Kasumi-1 (cell line): ENCODE results near the gene SEZ6L.
A peak's percentile ranks its signal among the peaks of the same experiment; 100 is the strongest.

ENCODE experiments used
- DNase-seq, 2 experiments: peaks; one replicate each; lab custom pipeline; 2025; lab: John Stamatoyannopoulos, UW

SEZ6L gene

DNA sequence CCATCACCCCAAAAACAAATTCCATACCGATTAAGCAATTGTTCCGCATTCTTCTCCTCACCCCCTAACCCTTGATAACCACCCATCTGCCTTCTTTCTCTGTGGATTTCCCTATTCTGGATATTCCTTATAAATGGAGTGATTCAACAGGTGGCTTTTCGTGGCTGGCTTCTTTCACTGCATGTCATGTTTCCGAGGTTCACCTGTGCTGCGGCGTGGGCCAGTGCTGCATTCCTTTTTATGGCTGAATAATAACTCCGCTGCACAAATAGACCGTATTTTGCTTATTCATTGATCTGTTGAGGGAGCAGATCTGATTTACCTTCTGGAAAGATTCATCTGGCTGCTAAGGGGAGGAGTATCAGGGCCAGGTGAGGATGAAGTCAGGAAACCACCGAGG lies 165.0 kb downstream of the SEZ6L start:
- DNase-seq, result no peak

DNA sequence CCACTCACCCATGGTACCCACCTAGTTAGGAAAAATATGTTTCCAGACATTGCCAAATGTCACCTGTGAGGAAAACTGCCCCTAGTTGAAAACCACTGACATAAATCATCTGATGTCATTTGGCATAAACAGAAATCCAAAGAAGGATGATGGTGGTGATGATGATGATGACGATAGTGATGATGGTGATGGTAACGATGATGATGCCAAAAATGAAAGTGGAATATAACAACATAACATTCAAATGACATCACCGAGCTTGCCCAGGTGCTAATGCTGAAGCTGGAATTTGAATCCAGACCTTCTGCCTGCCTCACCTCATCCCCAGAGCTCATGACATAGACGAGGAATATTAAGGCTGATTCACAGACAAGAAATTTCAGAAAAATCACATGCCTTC lies 167.5 kb downstream of the SEZ6L start:
- no peak for DNase-seq

DNA sequence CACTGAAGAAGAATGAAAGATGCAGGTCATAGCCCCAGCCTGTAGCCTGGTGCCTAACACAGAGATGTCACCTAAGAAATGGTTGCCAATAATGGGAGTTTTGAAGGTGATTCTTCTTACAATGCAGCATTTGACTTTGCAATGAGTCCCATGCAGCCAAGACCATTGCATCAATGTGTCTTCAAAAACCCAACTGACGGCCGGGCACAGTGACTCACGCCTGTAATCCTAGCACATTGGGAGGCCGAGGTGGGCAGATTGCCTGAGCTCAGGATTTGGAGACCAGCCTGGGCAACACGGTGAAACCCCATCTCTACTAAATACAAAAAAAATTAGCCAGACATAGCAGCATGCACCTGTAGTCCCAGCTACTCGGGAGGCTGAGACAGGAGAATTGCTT lies 170.5 kb downstream of the SEZ6L start:
- no peak for DNase-seq

DNA sequence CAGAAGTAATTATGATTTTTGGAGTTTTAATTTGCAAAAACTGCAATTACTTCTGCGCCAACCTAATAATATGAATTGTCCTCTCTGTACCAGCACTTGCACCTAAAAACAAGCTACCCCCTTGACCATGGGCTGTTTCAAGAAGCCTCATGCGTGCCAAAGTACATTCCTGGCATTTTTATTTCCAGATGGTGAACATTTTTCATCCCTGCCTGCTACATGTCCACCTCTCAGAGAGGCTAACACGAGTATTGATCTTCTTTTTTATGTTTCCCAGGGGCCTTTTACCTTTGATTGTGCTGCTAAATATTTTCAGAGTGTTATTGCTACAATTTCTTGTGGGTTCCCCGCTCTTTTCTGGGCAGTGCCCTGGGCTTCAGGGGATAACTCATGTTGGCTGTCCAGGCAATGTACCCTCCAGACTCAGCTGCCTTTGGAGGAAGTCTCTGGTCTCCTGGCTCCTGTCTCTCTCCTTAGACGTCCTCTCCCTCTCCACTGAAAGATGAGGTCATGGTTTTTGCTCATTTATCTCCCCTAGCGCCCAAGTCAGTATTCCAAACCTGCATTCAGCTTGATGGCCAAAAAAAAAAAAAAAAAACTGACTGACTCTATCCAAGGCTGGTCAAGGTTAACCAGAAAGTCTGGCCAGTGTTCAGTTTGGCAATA lies 173.6 kb downstream of the SEZ6L start:
- no peak for DNase-seq

DNA sequence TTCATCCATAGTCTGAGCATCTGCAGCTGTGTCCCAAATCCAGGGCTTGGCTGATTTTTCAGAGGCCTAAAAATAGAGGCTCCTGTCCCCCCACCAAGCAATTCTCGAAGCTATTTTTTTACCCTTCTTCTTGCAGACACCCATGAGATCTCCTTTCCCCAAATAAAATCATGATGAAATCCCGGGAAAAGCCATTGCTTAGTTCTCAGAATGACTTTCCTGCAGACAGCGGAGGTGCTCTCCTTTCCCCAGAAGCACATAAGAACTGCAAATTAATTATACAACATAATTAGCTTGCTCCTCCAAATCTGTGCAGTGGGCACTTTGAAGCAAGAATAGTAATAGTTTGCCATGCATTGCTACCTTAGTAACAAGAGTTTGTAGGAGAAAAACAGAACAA lies 176.2 kb downstream of the SEZ6L start:
- DNase-seq, result no peak

DNA sequence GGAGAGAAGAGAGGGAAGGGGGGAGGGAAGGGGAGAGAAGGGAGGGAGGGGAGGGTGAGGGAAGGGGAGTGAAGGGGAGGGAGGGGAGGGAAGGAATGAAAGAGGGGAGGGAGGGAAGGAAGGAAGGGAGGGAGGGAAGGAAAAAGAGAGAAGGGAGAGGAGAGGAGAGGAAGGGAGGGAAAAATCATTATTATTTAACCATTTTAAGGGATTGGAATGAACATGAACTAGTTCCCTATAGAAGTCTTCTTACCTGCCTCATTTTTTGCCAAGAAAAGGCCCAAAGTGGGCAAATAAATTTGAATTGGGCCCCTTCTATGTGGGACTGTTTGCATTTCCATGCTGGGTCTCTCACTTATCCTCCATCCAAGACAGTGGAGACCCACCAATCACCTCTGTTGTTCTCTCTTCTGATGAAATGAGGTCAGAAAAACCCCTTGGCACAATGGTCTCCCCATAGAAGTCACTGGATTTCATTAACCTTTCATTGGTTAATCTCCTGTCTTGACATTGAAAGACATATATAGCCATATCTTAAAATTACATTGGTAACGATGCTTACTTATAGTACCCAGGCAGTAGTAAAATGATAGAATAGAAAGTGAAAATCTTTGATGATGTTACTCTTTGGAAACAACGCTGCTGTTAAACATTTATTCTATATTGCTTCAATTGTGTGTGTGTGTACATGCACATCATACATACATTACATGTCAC lies 179.7 kb downstream of the SEZ6L start:
- no peak for DNase-seq

DNA sequence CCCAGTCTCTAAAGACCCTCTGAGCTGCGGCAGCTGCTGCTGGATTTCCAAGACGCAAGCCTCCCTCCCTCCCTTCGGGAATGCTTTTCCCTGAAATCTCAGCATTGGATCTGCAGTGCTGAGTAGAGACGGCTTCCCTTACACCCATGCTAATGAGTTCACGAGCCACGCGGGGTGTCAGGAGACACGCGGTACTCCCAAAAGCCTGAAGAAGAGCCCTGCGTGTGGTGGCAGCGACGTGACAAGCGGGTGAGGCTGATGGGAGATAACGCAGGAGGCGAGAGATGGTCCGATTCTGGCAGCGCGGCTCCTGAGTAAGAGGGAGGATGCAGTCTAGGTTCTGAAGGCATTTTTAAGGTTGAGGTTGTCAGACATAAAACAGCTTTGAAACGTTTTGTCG lies 185.4 kb downstream of the SEZ6L start:
- no peak for DNase-seq

DNA sequence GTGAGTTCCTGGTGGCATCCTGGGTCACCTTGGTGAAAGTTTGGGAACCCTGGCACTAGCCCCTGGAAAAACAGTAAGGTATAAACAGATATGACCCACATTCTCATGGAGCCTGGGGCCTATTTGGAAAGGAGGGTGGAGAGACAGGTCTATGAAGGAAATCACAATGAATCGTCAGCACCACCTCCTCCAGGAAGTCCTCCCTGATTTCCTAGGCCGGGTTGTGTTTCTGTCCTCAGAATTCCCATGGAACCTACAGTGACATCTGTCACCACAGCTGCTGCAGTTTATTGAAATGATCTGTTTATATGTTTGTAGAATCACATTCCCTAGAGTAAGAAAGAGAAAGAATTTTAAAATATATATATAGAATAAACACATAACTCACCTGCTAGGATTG lies 188.0 kb downstream of the SEZ6L start:
- DNase-seq, result no peak

DNA sequence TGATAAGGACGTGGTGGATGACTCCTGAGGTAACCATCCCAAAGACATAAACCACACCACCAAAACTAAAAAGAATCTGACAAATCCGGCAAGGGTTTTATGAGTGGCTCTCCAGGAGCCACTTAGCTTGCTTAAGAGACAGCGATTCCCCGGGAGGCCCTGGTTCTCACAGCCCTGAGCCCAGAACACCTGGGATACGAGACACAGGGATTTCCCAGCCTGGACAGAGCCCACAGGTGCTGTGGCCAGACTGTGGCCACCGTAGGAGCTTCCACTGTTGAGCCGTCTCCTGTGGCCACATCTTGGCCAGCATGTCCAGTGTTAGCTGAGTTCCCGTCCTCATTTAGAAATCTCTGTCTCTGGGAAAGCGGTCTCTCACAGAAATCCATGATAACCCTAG lies 188.6 kb downstream of the SEZ6L start:
- no peak for DNase-seq

DNA sequence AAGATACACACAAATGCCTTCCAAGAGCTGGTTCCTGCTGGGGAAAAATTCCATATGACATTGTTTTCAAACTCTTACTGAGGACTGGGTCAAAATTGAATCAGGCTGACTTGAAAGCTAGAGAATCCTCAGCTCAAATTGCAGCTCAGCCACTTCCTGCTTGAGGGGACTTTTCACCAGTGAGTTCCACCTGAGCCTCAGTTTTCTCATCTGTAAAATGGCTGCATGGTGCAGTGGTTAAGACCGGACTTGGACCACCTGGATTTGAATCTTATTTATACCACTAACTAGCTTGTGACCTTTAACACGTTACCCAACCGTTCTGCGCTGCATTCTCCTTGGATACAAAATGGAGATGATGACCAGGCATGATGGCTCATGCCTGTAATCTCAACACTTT lies 189.9 kb downstream of the SEZ6L start:
- DNase-seq, result no peak

DNA sequence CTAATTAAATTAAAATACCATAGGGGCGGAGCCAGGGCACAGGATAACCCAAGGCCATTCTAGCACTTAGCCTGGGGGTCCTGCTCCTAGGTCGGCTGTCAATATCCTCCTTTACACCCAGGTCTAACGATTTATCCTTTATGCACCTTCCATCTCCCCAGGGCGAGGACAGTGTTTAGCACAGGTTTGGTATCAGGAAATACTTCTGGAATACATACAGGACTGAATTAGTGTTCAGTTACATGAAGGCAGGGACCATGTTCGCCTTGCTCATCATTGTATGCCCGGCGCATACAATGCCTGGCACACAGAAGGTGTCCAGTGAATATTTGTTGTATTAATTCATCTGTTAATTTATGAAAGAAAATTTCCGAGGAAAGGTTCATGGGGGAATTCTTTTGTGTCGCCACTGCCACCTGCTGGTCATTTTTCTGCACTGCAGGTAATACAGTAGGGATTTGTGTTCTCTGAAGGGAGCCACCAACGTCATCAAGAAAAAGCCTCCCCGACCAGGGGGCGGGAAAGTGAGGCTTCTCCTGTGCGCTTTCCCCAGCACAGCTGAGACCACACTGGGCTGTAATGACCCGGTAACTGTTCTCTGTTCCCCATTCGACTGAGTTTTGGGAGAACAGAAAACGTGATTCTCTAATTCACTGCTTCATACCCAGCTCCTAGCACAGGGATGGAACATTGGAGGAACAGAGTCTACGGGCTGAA lies 191.1 kb downstream of the SEZ6L start:
- DNase-seq, result peak; percentile 69 to 73

DNA sequence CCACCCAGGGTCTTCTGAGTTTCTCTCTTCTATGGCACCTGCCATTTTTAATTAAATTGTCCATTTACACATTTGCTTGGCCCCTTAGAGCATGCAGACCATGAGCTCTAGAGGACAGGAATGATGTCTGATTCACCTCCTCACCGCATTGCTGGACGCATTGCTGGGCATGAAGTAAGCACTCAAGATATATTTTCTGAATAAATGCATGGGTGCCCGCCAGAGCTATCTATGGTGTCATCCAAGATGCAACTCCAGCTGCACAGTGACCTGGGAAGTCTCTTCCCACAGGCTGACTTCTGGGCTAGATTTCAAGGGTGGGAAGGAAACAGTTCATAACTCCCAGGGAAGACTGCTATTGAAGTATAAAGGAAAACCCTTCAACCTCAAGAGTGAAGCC lies 193.2 kb downstream of the SEZ6L start:
- no peak for DNase-seq

DNA sequence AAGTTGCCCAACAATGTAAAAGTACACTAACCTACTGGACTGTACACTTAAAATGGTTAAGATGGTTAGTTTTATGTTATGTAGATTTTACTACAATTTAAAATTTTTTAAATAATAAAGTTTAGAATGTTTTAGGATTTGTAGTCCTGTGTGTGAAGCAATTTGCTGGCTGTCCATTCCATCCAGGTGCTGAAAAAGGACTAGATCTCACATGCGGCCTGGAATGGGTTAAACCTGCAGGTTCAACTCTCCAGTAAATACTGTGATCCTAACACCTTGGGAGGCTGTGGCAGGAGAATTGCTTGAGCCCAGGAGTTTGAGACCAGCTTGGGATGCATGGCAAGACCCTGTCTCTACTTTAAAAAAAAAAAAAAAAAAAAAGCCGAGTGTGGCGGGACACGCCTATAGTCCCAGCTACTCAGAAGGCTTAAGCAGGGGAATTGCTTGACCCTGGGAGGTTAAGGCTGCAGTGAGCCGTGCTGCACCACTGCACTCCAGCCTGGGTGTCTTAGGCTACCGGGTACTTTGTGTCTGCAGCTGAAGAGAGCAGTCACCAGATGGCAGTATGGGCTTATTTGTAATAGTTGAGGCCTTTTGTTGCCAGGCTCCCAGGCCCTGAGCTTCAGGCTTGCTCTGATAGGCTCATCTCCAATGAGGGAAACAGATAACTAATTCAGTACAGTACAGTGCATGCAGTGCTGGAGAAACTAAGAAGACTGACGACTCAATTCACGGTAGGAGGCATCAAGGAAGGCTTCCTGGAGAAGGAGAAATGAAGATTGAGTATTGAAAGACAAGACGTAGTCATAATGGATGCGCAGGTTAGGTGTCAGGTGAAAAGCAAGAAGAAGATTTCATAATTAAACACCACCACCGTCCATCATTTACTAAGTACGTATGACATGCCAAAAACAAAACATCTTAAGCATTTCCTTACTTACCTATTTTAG lies 195.1 kb downstream of the SEZ6L start:
- peak; percentile 90 to 96 for DNase-seq

DNA sequence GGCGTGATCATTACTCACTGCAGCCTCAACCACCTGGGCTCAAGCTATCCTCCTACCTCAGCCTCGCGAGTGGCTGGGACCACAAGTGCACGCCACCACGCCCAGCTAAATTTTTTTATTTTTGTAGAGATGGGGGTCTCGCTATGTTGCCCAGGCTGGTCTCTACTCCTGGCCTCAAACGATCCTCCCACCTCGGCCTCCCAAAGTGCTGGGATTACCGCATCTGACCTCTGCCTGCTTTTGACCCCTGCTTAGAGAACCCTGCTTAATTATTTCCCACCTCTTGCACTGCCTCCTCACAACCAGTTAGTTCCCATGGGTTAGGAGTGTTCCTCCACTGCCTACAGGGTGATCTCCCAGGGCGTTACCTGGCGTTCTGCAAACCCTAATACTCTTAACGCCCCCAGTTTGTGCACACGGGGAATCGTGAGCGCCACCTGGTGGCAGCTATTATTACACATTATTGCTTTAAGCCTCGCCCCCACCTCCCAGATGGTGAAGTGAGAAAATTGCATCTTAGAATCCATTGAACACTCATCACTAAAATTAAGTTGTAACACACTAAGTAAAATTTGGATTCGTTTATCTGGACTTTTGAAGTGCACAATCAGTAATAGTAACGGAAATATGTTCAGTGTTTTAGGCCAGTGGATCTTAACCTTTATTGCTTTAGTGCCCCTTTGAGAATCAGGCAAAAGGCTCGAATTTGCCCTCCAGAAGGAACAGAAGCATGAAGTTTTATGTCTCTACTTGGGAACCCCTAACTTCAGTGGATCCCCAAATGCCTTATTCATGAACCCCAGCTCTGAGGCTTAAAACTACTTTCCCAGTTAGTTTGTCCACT lies 198.4 kb downstream of the SEZ6L start:
- DNase-seq, result peak; percentile 59 to 79

DNA sequence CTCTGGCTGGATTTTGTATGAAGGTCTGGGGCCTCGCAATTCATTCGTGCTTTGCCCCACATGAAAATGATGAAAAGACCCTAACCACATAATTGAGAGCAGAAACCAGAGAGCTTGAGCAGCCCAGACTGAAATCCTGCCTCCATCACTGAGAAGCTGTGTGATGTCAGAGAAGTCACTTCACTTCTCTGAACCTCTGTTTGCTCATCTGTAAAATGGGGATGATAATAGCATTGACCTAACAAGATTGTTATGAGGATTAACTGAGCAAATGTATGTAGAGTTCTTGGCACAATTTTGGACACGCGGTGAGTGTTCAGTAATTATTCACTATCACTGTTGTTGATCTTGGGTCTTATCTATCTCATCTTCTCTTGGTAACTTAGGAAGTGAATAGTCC lies 203.6 kb downstream of the SEZ6L start:
- DNase-seq, result no peak

DNA sequence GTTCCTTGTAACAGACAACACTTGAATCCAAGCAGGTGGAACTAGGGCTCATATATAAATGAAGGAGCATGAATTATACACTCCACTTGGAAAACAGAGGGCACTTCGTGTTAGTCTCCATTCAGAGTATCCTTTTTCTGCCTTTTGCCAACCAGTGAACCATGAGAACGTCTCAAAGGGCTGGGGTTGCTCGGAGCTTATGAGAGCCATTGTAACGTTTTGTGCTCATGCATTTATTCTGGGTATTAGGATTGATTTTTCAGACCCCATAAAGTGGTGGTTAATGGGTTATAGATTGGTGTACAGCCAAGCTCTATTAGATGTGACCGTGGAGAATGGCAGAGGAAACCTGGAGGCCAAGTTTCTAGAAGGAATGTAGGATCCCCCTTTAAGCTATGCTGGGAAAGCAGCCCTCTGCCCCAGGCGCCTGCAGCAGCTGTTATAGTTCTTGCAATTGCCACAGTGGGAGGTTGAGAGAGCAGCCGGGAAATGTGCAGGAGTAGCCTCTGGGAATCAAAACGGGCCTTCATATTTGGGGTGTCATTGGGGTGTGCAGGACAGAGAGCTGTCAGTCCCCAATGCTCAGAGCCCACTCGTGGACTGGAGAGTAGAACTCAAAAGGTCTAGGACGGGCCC lies 205.2 kb downstream of the SEZ6L start:
- no peak for DNase-seq

DNA sequence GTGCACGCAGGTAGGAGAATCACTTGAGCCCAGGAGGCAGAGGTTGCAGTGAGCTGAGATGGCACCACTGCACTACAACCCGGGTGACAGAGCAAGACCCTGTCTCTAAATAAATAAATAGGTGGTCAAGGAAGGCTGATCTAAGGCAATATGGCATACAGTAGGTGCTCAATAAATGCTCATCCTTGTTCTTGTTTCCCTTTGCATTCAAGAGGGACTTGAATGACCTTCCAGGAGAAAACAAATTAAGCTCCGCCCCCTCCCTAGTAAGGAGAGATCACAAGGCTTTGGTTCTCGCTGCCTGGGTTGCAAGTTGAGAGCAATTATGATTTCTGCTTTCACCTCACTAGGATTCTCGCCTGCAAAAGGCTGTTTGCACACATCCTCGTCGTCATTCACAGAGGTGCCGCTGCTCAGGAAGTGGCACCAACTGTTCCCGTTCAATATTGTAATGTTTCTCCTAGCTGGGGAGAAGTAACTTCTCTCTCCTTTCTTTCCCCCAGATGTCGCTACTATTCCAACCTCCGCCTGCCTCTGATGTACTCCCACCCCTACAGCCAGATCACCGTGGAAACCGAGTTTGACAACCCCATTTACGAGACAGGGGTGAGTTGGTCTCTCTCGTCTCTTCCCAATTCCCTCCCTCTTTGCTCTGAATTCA lies 208.0 kb downstream of the SEZ6L start:
- DNase-seq, result peak; percentile 67 to 69

DNA sequence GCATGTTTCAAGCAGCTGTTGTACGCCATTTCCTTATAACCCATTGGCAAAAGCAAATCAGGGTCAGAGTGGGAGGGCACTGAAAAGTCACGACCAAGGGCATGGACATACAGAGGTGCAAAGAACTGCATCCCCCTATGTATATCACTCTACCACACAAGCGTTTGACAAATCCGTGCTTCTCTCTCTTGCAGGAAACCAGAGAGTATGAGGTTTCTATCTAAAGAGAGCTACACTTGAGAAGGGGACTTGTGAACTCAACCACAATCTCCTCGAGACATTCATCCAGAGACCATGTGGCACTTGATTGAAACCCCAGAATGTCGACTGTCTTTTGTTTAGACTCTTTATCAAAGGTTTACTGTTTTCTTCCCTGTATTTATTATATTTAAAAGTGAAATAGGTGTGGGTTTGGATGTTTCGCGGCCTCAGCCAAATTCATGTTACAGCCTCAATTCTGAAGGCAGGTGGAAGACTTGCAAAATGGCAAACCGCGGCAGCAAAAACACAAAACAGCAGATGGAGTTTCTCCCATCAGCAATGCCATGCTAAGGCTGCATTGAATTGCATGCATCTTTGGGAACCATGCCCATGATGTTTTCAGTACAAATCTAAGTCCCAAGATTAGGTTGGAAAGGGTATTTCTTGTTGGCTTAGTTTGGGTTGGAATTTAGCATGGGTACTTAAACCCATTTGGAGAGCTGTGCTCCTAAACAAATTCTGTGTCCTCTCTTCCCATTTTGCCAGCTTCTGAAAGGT lies 211.0 kb downstream of the SEZ6L start:
- DNase-seq, result no peak

DNA sequence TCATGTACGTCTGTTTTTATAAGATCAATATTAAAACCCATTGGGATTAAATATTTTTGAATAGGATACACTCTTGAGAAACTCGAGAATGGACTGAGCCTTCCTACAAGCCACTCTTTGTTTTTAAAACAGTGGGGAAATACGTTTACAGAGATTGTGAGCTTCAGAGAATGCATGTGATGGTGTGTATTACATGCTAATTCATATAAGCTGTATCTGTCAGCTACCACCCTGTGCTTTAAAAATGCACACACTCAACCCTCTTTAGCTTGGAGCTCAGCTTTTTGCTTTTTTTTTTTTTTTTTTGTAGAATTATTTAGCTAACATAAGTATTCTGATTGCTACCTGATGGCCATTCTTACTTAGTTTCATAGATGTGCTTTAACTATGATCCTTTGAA lies 213.5 kb downstream of the SEZ6L start:
- DNase-seq, result no peak
